Colonic mucosa (tissue), 4 donors: ENCODE measurements around the gene PRM3. TPM values are rescaled to one million over a fixed set of nuclear protein-coding genes. Genes with fewer than 3 reads are reported as not detected.

Experiments used
- DNase-seq: peaks from one replicate; pipeline ENCODE4 v3.0.0-alpha.2; 2020
- H3K27ac ChIP-seq: fragments of 200-600 bp; one replicate; pipeline ENCODE4 v1.8.0; 2021
- H3K27me3 ChIP-seq: fragments of 200-600 bp; one replicate; pipeline ENCODE4 v1.8.0; 2021
- H3K36me3 ChIP-seq: fragments of 200-600 bp; one replicate; pipeline ENCODE4 v1.8.0; 2021
- H3K4me1 ChIP-seq: fragments of 200-600 bp; one replicate; pipeline ENCODE4 v1.8.0; 2021; ENCODE audit warnings: mild to moderate bottlenecking
- H3K4me3 ChIP-seq: fragments of 200-600 bp; one replicate; pipeline ENCODE4 v1.8.0; 2021
- H3K9ac ChIP-seq, 2 donors: one replicate each; pipeline ENCODE4 v1.7.0; 2013; ENCODE audit warnings: control low read depth in 2 of 2, low read depth in 2 of 2, low read length in 2 of 2
- H3K9me3 ChIP-seq: fragments of 200-600 bp; one replicate; pipeline ENCODE4 v1.8.0; 2021
- intact Hi-C: fragments of 100-400 bp; cut with DNase I; formaldehyde crosslinking; loops from one replicate; pipeline ENCODE4 v1.14.1; 2022
- microRNA-seq: library from miRNA; unstranded; fragments of <30 nt; microRNA quantifications from one replicate; pipeline ENCODE4, GENCODE V29; 2019
- total RNA-seq, 2 donors: library from RNA; stranded (reverse); fragmentation: NEBNext Ultra II Directional in 1 of 2; extraction: Animal tissue kit (Norgen Biotek cat#: 25700) in 1 of 2; gene quantifications; one replicate each; pipeline ENCODE4 v1.2.1, GENCODE V29; 2021
- TF ChIP-seq, protein P1 (sequence below): fragments of 200-600 bp; IDR thresholded peaks from one replicate; pipeline ENCODE4 v1.8.0; 2022; ENCODE audit warnings: antibody characterized with exemption, mild to moderate bottlenecking
- donor health status: healthy.
- donor health status: DM: no; HTN: no; CAD: no.
- donor health status: DM: no; HTN: no; CAD: no.

Gene PRM3
- total RNA-seq, 2 donors from 2014 or later = not detected

DNA sequence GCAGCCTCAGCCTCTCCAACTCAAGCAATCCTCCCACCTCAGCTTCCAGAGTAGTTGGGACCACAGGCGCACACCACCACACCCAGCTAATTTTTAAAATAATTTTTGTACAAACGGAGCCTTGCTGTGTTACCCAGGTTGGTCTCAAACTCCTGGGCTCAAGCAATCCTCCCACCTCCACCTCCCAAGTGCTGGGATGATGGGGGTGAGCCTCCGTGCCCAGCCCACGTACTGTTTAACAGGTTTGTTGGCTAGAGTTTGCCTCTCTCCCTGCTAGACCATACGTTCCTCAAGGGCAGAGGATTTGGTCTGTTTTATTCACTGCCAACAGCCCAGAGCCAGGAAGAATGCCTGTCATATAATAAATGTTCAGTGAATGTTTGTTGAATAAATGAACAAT, 44.0 kb downstream of the PRM3 start:
- H3K4me1 ChIP-seq = no peaks in the 10 kb centered on the region
- no peak overlapping the region for H3K9ac ChIP-seq
- intact Hi-C loops = no loop called here
- H3K4me3 ChIP-seq = no peak overlapping the region
- H3K27ac ChIP-seq = no peak overlapping the region
- H3K27me3 ChIP-seq = no peaks in the 10 kb centered on the region
- no peak for DNase-seq
- TF ChIP-seq, protein P1, sequence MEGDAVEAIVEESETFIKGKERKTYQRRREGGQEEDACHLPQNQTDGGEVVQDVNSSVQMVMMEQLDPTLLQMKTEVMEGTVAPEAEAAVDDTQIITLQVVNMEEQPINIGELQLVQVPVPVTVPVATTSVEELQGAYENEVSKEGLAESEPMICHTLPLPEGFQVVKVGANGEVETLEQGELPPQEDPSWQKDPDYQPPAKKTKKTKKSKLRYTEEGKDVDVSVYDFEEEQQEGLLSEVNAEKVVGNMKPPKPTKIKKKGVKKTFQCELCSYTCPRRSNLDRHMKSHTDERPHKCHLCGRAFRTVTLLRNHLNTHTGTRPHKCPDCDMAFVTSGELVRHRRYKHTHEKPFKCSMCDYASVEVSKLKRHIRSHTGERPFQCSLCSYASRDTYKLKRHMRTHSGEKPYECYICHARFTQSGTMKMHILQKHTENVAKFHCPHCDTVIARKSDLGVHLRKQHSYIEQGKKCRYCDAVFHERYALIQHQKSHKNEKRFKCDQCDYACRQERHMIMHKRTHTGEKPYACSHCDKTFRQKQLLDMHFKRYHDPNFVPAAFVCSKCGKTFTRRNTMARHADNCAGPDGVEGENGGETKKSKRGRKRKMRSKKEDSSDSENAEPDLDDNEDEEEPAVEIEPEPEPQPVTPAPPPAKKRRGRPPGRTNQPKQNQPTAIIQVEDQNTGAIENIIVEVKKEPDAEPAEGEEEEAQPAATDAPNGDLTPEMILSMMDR = no peak
- no peaks in the 10 kb centered on the region for H3K36me3 ChIP-seq
- no peaks in the 10 kb centered on the region for H3K9me3 ChIP-seq

DNA sequence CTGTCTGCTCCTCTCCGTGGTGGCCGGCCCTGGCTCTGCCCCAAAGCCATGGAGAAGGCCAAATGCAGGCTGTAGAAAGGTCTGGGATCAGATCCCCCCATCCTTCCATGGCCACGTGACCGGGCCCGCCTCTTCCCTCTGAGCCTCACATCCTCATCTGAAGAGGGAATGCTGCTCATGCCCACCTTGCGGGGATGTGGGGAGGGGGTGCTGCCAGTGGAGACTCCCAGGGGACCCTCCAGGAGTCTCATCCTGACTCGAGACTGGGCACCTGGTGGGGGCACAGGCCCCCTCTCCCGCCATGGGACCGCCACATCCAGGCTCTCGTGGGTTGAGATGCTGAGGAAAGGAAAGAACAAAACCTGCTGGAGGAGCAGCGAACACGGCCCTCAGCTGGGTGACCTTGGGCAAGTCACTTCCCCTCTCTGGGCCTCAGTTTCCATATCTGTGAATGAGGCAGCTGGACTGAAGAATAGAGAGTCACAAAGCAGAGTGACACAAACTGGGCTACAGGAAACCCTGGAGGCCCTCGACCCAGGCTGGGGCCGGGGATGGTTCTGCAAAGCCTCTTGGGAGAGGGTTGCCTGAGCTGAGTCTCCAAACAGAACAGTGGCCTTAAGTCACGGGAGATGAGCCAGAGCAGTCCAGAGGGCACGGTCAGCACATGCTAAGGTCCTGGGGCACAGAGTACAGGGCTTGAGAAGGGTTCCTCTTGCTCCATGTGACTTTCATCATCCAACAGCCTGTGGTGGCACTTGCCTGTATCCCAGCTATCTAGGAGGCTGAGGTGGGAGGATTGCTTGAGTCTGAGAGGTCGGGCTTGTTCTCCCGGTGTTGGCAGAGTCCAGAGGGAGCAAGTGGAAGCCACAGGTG, 47.5 kb downstream of the PRM3 start:
- Histone ChIP-seq H3K4me3 (no peak overlapping the region), H3K9ac (peak overlapping the region in 1 of 2 donors; percentile 24), H3K36me3 (no peaks in the 10 kb centered on the region), H3K27me3 (no peaks in the 10 kb centered on the region), H3K27ac (peak overlapping the region; percentile 53), H3K4me1 (no peaks in the 10 kb centered on the region), H3K9me3 (no peaks in the 10 kb centered on the region)
- TF ChIP-seq, protein P1 = no peak
- DNase-seq = no peak
- intact Hi-C loops = no loop called here

DNA sequence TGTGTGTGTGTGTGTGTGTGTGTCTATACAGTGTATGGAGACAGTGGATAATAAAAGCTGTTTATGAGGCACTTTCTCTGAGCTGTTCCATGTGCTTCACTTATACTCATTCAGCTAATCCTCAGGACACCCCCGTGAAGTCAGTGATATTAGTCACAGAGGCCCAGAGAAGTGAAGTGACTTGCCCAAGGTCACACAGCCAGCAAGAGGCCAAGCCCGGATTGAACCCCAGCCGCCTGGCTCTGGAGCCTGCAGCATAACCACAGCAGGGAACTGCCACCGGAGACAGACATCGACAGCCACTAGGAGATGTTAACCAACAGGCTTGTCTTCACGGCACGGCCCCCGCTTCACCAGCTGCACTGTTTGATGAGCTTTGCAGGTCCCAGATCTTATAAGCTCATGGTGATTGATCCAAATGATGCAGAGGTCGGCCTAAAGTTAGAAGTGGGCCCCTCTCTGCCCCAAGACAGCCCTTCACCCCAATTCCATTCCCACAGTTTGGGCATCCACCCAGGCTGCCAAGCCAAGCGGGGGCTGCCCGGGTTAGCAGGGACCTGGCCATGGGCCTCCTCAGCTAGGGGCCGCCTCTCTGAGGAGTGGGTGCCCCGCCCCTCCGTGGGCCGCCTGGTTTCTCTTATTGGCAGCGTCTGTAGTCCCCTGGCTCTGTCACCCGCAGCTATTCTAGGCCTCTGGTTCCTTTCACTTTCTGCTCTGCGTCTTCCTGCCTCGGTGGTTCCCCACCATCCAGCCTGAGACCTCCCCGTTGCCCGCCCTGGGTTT, 48.3 kb downstream of the PRM3 start:
- intact Hi-C loops = no loop called here
- Histone ChIP-seq H3K9me3 (no peaks in the 10 kb centered on the region), H3K36me3 (no peaks in the 10 kb centered on the region), H3K27me3 (no peaks in the 10 kb centered on the region), H3K4me3 (no peak overlapping the region), H3K4me1 (no peaks in the 10 kb centered on the region), H3K9ac (peak overlapping the region in 1 of 2 donors; percentile 35), H3K27ac (peak overlapping the region; percentile 53)
- peak; percentile 33 for DNase-seq
- TF ChIP-seq, protein P1 = no peak

DNA sequence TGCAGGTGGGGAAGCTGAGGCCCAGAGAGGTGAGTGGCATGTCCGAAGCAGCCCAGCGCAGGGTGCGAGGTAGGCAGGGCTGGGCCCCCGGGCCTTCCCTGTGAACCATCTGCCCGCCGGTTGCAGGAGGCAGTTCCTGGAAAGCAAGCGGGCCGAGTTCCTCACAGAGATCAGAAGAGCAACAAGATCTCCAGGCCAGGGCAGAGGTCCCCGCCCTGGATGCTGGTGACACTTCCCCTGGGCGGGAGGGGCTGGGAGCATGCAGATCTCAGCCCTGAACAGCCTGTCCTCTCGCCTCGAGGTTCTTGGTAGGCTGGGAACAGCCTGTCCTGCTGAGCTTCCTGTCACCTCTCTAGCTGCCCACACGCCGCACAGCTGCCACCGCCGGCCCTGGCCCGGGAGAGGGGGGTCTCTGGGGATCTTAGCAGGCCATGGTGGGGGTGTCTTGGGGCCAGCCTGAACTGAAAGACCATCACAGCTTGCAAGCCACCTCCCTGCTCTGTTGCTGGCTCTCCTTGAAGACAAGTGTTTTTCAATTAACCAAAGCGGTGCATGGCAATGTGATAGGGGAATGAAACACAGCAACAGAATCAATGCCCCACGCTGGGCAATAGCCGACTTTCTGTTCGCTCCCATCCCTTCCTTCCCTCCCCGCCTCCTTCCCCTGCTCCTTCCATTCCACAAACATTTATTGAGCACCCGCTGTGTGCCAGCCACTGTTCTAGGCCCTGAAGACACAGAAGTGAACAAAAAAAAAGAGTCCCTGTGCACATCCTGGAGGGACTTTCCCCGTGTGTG, 49.1 kb downstream of the PRM3 start:
- Histone ChIP-seq H3K27me3 (no peaks in the 10 kb centered on the region), H3K4me1 (no peaks in the 10 kb centered on the region), H3K9ac (no peak overlapping the region), H3K4me3 (no peak overlapping the region), H3K9me3 (no peaks in the 10 kb centered on the region), H3K36me3 (no peaks in the 10 kb centered on the region), H3K27ac (peak overlapping the region; percentile 53)
- TF ChIP-seq, protein P1 = no peak
- peak; percentile 51 for DNase-seq
- intact Hi-C loops = no loop called here

Small RNA genes within 50 kb of the gene (microRNA-seq; reads per million reads assigned to microRNA genes)
- not detected for gene MIR548H2

Other genes with a start within 250 kb of the PRM3 start
- 1 to 10 TPM; 3.2 to 3.7 TPM for gene SOCS1, start 17.4 kb downstream of the PRM3 start, total RNA-seq
- gene TNP2, start 4.3 kb downstream of the PRM3 start, total RNA-seq = not detected
- gene PRM2, start 2.9 kb upstream of the PRM3 start, total RNA-seq = not detected
- not detected for gene PRM1, start 7.7 kb upstream of the PRM3 start, total RNA-seq
- 10 to 100 TPM; 12.0 to 46.3 TPM for gene RMI2, start 71.8 kb upstream of the PRM3 start, total RNA-seq